ENCODE data around the gene DEPDC5. TPM values are rescaled to one million over a fixed set of nuclear protein-coding genes. Genes with fewer than 3 reads are reported as not detected.

DEPDC5 gene
- total RNA-seq, 1 donor from 2014 or later, result 15.9 TPM

DNA sequence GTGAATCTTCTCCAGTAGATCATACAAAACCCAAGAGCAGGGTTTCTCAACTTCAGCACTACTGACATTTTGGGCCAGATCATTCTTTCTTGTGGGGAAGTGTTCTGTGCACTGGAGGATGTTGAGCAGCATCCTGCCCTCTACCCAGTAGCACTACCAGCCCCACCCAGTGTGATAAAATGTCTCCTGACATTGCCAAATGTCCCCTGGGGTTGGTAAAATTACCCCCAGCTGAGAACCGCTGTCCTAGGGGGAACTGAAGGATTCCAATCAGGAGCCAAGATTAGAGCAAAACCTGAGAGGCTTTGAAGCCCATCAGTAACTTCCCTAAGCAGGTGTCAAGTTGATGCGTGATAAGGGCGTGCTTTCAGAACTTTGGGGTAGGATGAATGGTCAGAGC lies 129.2 kb downstream of the DEPDC5 start:
- DNase-seq (ENCODE audit: low spot score in 2 of 2) (no peak), FAIRE-seq (no peak)

DNA sequence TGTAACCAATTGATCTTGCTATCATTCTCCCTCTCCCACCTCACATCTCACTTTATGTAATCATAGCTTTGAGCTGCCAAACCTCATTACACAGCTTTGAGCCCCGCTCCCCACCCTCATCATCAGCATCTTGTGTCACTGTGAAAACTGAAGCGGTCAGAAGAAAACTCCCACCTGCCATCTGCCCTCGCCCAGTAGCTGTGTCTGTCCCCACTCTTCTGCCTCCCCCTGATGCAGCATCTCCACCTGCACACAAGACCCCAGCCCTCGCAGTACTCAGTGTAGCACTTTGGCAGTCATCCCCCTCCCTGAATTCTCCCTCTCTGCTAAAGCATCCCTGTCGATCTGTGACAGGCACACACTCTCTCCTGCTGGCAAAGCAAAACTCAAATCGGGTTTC lies 130.2 kb downstream of the DEPDC5 start:
- FAIRE-seq, result no peak
- DNase-seq (ENCODE audit: low spot score in 2 of 2), result no peak

- no peak for FAIRE-seq
- DNase-seq (ENCODE audit: low spot score in 2 of 2), result no peak
These were observed 137.7 kb downstream of the DEPDC5 start for GRCh38 chr22:31891366-31892079.

DNA sequence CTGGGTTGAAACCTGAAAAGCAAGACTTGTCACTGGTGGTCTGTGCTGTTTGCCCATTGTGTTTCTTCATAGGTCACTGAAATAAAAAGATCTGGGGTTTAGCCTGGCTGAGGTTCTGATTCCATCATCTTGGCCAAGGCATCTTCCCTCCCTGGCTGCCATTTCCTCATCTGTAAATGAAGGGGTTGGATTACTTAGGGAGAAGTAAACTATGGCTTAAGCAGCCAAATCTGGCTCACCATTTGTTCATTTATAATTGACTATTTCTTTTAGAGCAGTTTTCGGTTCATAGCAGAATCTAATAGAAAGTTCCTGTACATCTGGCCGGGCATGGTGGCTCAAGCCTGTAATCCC lies 138.2 kb downstream of the DEPDC5 start:
- DNase-seq (ENCODE audit: low spot score in 2 of 2) (no peak), FAIRE-seq (no peak)

- DNase-seq (ENCODE audit: low spot score in 2 of 2) (peak; percentile 39 to 52), FAIRE-seq (no peak)
These were observed 139.6 kb downstream of the DEPDC5 start for GRCh38 chr22:31893460-31893859.

DNA sequence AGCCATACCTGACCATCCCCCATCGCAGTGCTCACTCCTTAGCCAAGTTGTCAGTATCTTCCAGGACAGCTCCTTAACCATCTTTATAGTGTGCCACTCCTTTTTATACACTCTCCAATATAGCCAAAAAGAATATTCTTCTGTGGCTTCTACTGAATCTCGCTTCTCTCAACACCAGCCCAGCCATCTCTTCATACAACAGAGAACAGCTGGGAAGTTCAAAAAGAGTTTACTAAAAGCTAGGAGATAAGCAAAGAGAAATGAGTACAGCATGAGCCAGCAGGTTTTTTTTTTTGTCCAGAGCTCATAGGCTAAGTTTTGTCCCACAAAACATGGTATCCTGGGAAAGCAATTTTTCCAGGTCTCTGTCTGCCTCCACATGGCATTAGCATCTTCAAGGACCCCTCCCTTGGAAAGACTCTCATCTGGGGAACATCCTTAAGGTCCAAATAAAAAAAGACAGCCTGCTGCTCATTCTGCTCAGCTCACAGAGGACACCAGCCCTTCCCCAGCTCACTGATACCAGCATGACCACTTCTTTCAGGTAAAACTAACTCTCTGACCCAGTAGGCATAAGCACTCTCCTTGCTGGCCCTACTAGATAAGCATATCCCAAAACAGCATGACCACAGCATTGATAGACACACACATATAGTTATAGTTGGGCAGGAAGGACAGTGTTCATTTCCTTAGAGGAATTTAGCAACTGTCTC lies 141.7 kb downstream of the DEPDC5 start:
- DNase-seq (ENCODE audit: low spot score in 2 of 2) (no peak), FAIRE-seq (no peak)

DNA sequence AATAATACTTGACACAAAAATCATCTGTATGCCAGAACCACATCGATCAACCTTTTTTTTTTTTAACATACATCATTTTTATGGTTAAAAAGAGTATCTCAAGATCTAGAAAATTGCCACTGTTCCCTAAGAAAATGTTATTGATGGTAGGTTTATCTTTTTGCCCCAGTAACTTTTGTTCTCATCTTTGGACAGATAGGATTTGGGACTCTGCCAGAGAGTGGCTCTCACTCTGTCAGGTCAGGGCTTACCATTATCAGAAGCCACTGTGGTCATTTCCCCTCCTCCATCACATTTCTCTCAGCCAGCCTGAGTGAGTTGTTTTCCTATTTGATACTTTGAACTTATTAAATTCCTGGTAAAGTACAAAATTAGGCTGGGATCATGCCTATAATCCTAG lies 142.7 kb downstream of the DEPDC5 start:
- FAIRE-seq (no peak), DNase-seq (ENCODE audit: low spot score in 2 of 2) (no peak)

DNA sequence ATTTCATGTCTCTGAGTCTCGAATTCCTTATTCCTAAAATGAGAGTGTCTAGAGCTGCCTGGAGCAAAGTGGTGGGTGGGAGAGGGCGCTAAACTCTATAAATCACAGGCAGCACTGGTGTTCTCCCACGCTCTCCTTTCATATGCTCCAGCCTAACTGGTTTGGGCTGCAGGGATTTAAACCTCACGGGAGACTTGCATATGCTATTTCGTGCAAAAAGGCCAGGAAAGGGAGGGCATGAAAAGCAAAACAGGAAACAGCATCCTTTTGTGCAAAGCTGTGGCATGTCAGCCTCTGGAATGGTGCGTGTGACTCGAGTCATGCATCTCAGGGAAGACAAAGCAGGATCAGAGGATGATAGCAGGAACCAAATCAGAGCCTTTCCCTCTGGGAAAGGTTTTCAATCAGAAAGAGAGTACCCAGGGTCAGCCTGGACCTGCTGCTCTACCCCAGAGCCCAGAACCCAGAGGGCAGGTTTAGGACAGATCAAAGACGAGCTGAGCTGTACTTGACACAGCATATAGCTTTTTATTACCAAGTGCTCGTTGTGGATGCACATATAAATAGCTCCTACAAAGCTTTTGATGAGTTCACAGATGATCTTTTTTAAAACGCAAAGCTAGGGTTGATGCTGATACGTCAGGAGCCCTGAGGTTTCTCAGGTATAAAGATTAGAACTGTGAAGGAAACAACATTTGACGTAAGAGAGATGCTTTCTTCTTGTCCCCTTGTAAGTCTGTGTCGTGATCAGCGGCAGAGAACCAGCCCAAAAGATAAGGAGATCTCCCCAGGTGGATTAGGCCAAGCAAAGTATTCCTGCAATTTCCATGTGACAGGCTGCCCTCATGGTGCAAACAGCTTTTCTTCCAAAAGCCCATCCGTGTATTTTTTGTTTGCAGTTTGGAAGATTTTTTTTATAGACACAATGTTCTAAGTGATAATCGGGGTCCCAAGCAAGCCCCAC lies 144.3 kb downstream of the DEPDC5 start:
- FAIRE-seq, result no peak

DNA sequence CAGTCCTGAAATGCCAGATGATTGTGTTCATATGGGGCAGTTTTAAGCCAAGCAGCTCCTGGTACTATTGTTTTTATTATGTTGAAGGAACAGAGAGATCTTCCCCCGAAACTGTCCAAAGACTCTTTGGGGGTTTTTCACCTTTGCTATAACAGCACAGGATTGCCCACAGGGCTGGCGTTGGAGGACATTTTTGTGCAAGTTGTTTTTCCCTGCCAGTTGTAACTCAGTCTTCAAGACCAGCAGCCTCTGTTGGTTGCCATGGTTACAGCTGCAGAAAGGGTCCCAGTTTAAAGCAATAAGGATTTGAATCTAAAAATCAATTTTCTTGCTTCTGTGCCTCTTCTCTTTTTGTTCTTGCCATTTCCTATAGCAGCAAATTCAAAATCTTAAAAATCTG lies 145.1 kb downstream of the DEPDC5 start:
- DNase-seq (ENCODE audit: low spot score in 2 of 2) (no peak), FAIRE-seq (no peak)

More for the DNA sequence above, 144.3 kb downstream of the DEPDC5 start:
- DNase-seq (ENCODE audit: low spot score in 2 of 2), result no peak

DNA sequence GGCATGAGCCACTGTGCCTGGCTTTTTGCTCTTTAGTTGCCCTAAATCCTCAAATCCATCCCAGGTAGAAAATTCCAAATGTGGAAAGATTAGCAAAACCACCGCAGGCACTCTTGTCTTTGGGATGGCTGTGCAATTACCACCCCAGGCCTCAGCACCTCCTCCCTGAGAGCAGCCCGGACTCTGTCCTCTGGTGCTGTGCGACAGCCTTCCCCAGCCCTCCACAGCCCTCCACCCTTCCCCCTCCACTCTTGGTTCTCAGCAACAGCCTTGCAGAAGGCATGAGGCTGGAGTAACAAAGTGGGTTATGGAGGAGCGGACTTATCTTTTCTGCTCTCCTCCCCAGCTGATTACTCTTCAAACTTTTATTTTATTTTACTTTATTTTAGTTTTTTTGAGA lies 145.8 kb downstream of the DEPDC5 start:
- FAIRE-seq, result no peak

GRCh38 chr22:31901388-31902137 lies 147.7 kb downstream of the DEPDC5 start:
- FAIRE-seq (no peak), DNase-seq (ENCODE audit: low spot score in 2 of 2) (no peak)

More for the DNA sequence above, 145.8 kb downstream of the DEPDC5 start:
- no peak for DNase-seq (ENCODE audit: low spot score in 2 of 2)

GRCh38 chr22:31904651-31905050 lies 150.8 kb downstream of the DEPDC5 start:
- DNase-seq (ENCODE audit: low spot score in 2 of 2) (no peak), FAIRE-seq (no peak)

DNA sequence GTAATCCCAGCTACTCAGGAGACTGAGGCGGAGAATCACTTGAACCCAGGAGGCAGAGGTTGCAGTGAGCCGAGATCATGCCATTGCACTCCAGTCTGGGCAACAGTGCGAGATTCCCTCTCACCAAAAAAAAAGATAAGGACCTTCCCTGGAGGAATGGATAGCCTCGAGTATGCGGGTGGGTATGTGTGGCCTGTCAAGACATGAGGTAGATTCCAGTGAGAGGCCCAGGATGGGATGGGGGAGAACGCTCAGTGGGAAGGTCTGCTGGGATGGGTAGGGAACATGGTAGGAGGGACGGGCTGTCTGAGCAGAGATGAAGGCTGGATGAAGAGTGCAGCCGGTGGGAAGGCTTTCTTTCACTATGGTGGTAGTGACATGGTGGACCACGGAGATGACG lies 151.5 kb downstream of the DEPDC5 start:
- no peak for DNase-seq (ENCODE audit: low spot score in 2 of 2)
- no peak for FAIRE-seq

DNA sequence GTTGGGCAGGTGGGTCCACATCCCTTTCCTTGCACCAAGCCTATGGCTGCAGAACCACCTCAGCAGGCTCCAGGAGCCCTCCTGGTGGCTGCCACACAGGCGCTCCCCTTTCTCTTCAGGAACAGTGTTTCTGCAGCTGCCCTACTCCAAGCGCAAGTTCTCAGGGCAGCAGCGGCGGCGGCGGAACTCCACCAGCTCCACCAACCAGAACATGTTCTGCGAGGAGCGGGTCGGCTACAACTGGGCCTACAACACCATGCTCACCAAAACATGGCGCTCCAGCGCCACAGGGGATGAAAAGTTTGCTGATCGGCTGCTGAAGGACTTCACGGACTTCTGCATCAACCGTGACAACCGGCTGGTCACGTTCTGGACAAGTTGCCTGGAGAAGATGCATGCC lies 152.3 kb downstream of the DEPDC5 start:
- no peak for FAIRE-seq

DNA sequence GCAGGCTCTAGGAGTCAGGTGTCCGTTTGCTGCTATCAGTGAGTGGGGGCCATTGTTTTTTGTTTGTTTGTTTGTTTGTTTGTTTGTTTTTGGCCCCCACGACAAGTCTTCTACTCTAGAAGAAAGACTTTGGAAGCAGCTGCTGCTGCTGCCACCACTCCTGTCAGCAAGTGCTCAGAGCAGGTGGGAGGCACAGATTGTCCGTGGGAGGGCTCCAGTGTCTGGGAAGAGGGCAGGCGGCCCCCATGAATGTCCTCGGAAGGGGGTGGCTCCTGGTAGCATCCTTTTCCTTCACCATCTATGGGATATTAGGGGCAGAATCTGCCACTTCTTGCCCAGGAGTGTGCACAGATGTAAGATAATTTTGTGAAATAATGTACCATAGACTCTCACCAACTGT lies 152.8 kb downstream of the DEPDC5 start:
- DNase-seq (ENCODE audit: low spot score in 2 of 2) (no peak), FAIRE-seq (no peak)

More for the DNA sequence above, 152.3 kb downstream of the DEPDC5 start:
- no peak for DNase-seq (ENCODE audit: low spot score in 2 of 2)

- DNase-seq (ENCODE audit: low spot score in 2 of 2) (no peak), FAIRE-seq (no peak)
These were observed 156.2 kb downstream of the DEPDC5 start for GRCh38 chr22:31909977-31910376.

GRCh38 chr22:31911565-31912406 lies 158.0 kb downstream of the DEPDC5 start:
- FAIRE-seq, result no peak

DNA sequence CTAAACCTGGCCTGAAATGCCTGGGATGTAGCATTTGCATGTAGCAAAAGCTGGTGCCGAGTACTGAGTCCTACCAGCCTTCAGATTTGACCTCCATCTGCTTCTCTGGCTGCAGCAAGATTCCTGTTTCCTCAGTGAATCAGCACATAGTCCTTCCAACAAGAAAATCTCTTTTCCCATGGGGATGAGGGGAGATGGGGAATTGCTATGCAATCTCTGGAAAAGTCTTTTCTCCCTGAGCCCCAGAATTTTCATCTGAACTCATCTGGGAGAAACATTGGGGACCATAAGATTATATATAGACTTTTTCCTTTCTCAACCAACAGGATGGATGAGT lies 158.6 kb downstream of the DEPDC5 start:
- no peak for DNase-seq (ENCODE audit: low spot score in 2 of 2)
- FAIRE-seq, result no peak

More at GRCh38 chr22:31911565-31912406, 158.0 kb downstream of the DEPDC5 start:
- DNase-seq (ENCODE audit: low spot score in 2 of 2), result no peak

- no peak for FAIRE-seq
These were observed 161.8 kb downstream of the DEPDC5 start for GRCh38 chr22:31915586-31915985.

More at GRCh38 chr22:31915586-31915985, 161.8 kb downstream of the DEPDC5 start:
- DNase-seq (ENCODE audit: low spot score in 2 of 2), result no peak

Measured in frontal cortex (tissue), 4 donors.